HG02623 (cell line): ENCODE results near the gene ZSWIM6.
A peak's percentile ranks its signal among the peaks of the same experiment; 100 is the strongest.

ENCODE experiments used
- ATAC-seq: cut with Tn5 transposase; IDR thresholded peaks from one replicate; pipeline ENCODE4 v1.9.1; 2021; ENCODE audit warnings: moderate library complexity; ENCODE audit not compliant: unreplicated experiment

ZSWIM6 gene

DNA sequence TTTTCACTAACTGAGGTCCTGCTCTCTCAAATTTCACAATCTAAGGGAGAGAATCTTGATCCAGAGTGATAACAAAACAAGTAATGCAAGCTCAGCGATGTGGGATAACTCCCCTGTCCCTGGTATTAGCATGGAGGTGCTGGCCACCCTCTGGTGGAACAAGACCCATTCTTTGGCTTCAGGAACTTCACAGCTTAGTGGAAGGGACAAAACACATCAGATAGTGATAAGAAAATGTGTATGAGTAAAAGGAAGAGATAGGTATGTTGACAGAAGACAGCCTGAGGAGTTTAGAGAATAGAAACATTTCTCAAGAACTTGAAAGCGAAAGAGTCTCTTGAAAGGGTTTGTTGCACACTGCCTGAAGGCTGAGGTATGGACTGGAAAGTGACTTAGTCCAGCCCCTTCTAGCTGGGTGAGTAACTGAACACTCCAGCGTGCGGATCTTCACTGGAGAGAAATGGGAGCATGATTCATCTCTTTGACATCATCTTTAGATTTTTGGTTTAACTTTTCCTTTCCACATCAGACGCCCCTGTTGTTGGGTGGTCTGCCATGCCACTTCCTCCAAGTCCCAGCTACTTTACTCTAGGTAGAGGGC lies 25.4 kb upstream of the ZSWIM6 start:
- ATAC-seq, result no peak

DNA sequence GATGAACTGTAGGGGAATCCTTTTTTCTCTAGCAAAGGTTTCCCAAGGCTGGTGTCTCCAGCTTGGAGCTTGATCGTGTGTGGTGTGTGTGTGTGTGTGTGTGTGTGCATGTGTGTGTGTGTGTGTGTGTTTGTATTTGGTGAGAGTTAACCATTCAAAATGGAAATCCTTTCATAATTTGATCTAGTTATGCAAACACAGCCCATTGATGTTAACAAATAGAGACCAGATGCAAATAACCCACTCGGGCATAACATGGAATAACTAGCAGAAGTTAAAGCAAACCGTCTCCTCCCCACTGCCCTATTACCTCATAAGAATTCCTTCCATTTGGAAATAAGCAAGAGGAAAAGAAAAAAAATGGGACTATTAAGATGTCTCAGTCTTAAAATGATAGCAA lies 24.9 kb upstream of the ZSWIM6 start:
- ATAC-seq, result no peak

DNA sequence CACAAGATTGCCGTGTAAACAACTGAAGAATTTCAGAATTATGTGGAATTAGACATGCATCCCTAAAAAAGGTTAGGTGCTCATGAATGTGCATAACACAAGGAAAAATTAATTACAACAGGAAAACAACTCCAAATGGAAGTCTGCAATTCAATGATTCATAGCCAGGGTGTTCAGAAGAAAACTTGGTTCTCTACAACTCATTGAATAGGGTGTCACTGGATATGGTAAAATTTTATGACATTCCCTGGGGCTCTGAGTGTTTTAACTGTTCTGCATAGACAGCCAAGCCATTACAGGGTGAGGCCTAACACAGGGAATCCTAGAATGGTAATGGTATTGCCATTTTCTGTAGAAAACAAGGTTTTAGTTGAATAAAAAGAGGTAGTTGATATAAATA lies 24.4 kb upstream of the ZSWIM6 start:
- no peak for ATAC-seq

DNA sequence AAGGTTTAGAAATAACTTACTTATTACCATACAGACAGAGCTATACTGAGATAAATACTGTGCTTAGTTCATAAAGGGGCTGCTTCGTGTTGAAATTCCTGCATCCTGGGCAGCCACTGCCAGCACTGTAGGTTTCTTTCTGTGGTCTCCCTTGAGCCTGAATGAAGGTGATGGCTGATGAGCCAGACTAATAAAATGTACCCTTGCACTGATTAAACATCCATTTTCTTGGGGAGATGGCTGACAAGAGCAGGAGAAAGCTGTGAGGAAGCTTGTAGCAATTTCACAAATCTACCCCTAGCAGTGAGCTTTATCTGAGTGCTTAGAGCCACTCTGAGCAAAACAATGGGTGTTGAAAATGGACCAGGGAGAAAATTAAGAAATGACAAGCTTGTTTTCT lies 23.3 kb upstream of the ZSWIM6 start:
- ATAC-seq, result no peak

DNA sequence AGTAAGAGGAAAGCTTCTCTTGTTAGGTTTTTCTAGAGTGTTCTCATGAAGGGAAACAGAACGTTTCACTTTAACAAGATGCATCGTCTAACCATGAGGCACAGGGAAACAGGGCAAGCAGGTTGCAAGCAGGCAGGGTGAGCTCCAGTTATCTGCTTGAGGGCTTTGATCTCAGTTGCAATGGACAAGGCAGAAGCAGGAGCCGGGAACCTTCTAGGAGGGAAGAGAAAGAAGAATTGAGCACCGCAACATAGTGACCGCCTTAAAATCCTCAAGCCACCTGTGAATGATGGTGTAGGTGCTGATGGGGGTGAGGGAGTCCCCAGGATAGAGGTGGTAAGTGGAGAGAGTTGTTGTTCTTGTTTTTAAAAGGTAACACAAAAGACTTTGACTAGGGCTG lies 22.9 kb upstream of the ZSWIM6 start:
- no peak for ATAC-seq

DNA sequence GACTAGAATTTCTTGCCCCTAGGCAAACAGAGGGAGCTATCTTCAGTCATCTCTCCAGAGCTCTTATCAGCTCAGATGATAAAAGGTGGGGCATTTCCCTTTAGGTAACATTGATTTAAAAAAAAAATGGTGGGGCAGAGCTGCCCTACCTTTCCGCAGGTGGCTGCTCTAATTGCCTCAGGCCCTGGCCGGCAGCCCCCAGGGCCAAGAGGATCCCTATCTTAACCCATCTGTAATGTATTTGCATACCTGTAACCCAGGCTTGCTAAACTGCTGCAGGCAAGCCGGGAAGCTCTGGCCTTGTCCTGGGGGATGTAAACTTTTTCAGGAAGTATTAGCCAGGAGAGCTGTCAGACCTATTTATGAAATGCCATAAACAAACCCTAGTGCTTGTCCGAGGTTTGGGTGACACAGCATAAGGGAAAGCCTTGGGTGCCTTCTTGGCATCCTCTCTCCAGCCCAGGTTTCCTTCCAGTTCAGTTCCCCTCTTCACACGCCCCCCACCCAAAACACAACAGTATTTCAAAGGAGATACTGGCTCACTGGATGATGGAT lies 20.9 kb upstream of the ZSWIM6 start:
- no peak for ATAC-seq

DNA sequence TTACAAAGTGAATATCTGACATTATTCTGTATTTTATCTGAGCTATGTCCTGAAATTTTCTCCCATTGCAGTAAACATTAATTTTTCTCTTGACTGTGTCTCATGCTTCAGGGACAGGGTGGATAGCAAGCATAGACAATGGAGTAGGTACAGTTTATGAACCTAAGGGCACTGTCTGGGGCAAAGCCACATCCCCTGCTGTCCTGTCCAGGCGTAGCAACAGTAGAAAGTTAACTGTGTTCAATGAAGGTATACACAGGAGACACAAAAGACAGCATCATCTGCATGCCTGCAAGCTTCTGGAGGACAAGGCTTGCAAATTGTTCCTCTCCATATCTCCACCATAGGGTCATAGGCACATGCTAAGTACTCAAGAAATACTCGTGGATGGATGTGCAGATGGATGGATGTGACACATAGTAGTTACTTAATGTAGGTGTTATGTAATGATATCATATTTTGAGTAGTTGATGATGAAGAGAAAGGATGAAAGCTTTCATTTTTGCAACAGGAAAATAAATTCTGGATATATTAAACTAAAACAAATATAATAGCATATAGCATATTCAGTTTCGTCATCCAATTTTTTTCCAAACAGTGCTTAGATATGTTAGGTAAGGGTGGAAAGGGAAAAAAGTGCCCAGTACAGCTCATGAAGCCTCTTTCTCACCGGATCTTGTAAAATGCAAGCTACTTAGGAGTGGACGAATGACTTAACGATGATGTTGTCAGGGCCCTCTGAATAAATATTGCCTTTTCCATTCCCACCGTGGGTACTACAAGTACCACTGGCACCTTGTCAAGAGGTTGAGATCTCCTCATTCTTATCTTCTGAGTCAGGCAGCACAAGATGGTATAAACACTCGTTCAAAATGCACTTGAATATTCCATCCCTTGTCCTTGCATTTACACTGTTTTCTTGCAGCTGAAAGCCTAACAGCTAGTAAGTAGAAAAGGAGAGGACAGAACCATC lies 19.9 kb upstream of the ZSWIM6 start:
- ATAC-seq, result no peak

DNA sequence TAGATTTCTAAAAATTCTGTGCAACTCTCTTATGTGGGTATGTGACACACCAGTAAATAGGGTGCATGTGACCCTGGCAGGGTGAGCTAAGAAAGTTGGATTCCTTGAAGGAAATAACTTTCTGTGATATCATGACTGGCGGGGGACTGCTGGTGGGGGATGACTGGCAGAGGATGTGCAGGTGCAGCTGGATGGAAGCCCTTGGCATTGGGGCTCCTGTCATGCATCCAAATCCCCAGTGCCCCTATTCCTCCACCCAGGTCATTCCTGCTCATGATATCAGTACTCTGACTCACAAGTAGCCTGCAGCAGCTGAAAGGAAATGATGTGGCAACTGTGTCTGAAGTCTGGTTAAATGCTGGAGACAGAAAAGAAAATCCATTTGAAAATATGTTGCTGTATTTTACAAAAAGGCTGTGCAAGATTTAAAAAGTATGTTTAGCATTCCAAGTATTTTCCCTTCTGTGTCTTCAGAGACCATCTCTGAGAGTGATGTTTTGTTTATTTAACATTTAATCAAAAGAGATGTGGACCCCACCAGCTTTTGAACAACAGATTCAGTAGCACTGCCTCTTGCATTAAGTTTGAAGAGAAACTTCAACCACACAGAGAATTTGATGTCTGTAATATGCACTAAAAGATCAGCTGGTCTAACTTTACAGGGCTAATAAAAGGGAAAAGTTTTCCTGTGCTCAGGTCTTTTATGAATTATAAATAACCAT lies 17.9 kb upstream of the ZSWIM6 start:
- no peak for ATAC-seq

DNA sequence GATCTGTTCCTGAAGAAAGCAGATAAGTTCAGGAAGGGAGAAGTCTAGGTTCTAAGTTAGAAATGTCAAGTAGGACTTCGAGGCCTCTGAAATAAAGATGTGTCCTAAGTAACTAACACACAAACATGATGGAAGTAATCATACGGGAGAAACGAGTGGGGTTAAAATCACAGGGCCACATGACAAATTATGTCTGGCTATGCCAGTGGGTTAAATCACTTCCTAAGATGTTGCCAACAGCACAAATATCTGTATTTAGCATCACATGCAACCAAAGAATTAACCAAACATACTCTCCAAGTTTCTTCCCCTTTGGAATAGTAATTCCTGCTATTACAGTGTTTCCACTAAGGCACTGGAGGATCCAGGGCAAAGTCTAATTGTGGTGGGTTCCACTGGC lies 13.7 kb upstream of the ZSWIM6 start:
- no peak for ATAC-seq

DNA sequence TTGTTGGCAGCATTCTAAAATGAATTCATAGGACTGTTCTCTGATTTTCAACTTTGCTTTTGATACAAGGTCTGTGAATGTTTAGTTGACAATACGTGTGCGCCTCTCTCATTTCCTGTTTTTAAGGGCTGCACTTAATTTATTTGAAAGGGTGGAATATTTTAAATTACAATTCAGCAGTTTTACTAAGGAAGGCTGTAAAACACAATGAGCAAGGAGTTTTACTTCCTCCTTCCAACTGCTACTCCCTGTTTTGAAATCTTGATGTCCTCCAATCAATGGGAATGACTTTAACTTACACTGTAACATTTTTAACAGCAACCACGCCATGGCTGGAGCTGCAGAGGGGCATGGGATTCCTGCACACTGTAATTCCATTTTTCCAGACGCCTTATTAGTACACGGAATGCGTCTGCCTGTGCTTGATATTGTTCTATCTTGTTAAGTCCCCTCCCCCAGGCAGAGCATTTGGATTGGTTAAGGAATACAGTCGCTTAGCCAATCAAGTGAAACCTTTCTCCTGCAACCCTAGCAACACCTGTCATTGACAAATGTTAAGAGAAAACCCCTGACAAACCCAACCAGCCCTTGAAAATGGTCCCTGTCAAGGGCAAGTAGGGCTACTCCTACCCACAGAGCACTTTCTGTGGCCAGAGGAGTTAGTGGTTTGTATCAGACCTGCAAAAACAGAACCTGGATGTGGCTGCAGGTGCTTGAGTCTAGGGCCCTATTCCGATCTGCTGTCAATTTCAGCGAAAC lies 12.5 kb upstream of the ZSWIM6 start:
- peak; percentile 99 for ATAC-seq

DNA sequence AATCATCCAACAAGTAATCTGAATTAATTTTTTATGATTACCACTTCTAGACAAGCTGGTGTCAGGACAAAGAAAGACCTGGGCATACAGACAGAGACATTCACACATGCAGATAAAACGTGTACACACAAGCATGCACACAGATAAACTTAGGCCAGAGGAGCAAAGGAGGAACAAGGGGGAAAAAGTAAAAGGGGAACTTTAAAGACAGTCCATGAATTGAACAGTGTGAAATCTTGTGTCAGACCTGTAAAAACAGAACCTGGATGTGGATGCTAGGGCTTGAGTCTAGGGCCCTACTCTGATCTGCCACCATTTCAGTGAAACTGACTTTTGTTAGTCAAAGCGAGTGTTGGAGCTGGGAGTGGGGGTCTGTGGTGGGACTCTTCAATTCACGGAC lies 11.2 kb upstream of the ZSWIM6 start:
- ATAC-seq, result no peak

DNA sequence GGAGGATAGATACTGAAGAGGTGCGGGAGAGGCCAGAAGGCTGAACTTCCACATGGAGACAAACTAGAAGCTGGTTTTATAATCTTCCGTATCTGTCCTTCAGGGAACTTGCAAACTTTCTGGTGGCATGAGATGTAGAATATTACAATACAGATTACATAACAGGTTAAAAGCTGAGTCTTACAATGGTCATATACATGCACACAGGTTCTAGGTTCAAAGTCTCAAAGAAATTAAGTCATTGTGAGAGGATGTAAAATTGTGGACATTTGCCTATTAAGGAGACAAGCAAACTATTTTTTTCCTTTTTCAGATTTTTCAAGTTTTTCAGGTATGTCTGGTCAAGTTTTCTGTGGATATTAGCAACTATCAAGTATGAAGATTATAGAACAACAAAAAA lies 10.4 kb upstream of the ZSWIM6 start:
- ATAC-seq, result no peak

DNA sequence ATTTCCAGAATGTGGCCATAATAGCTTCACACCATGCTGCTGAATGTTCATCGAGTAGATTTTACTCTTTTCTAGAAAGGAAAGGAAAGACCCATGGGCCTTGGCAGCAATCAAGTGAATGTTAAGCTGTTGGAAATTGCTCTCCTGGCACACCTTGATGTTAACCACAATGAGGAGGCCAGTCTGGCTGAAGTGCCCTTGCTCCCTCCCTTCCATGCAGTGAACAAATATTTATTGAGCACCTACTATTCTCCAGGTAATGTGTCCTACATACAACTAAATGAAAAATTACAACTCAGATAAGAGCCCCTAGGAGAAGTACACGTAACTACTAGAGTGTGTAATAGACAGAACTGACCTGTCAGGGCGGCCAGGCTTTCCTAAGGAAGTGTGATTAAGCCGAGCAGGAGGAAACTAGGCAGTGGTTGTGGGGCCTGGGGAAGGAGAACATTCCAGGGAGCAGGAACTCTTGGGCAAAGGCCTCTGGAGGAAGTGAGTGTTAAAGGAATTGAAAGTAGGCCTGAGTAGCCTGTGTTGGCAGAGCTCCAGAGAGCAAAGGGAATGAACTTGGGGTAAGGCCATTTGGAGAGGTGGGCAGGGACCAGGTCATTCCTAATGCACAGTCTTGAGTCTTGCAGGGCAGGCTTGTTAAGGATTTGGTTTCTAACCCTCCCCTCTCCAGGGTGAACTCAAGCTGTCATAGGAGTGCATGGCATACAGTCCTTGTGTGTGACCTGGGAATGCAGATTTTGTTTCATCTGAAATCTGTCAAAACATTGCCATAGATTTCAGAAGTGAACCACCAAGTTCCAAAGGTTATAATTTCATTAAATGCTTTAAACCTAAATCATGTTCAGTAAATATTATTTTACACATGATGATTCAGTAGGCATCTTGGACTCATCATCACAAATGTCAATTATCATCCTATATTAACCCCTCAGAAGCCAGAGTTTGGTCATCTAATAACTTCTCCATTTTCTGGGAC lies 9.0 kb upstream of the ZSWIM6 start:
- ATAC-seq, result no peak

DNA sequence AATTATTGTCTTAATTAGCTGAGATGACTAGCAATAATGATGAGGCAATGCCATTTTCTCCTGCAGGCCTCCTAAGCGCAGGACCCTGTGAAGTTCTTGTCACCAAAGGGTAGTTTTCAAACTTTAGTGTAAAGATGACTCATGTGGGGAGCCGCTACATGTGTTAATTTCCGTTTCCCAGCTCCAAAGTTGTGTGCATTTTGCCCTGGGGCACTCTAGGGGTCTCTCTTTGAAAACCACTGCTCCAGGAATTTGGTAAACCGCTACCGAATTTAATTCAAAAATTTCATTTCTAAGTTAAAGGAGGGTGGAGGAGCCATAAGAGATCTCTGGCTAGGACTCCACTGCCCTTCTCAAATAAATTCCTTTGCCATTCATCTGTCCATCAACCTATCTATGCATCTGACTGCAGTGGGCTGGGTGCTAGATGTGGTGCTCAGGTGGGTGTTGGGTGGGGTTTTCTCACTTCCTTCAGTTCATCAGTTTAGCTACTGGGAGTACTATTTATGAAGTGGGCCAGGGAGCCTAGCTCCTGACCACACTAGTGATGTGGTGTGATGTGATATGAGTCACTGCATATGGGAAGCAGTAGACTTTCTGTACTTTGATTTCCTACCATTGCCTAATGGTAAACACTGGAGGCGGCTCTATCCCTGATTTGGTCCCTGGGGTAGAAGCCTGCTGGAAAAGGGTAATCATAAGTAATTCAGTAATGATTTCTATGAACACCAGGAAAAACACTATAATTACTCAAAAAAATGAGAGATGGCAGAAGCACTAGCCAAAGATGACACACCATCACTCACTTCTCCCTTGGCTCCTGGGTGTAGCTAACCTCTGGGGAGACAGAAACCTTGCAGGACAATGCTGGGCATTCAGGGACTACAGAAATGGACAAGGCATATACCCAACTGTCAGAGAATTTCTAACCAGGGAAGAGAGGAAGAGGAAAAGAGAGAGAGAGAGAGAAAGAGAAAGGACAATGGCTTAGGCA lies 4.0 kb upstream of the ZSWIM6 start:
- peak; percentile 19 for ATAC-seq

DNA sequence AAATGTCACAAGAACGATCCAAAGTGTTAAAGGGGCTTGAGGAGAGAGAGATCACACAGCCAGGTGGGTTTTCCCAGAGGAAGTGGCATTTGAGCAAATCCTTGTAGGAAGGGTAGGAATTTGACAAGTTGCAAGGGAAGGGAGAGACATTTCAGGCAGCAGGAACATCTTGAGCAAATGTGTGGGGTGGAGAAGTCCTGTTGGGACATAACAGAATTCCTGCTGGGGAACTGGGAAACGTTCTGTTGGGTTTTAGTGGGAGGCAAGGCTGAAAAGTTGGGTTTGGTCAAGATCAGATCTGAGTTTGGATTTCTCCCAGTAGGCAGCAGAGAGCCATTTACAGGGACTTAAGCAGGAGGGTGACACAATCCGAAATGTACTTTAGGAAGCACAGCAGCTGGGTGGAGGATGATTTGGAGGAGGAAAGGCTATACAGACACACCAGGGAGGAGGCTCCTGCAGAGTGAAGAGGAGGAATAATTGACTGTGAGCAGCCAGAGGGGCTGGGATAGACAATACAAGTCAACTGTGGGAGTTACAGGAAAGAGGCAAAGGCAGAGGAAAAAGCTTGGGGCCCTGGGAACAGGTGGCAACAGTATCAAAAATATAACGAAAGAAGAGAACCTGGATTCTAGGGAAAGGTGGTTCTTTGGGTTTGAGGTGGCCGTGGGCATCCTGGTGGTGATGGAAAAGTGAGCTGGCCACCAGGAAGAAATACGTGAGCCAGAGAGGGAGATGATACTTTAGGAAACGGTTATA lies 3.1 kb upstream of the ZSWIM6 start:
- no peak for ATAC-seq

DNA sequence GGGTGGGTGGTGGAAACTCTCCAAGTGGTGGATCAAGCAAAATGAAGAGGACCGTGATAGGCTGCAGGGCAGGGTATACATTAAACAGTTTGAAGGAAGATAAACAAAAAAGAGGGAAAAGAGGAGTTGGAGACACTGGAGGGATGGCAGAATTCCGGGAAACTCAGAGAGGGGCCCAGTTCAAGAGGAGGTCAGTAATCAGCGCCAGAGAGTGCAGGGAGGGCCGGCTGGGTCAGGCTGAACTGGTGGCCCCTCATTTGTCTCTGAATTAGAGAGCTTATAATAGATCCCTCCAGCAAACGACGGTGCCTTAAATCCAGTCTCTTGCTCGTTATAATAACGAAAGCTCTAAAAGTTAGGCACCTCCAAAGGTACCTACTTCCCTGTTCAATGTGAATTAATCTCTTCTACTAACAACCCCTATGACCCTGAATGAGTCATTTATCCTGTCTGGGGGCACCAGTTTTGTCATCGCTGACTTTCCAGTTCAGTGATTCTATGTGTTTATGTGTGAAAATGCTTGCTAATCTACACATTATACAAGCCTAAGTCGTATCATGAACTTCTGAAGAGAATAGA lies 2.4 kb upstream of the ZSWIM6 start:
- no peak for ATAC-seq

DNA sequence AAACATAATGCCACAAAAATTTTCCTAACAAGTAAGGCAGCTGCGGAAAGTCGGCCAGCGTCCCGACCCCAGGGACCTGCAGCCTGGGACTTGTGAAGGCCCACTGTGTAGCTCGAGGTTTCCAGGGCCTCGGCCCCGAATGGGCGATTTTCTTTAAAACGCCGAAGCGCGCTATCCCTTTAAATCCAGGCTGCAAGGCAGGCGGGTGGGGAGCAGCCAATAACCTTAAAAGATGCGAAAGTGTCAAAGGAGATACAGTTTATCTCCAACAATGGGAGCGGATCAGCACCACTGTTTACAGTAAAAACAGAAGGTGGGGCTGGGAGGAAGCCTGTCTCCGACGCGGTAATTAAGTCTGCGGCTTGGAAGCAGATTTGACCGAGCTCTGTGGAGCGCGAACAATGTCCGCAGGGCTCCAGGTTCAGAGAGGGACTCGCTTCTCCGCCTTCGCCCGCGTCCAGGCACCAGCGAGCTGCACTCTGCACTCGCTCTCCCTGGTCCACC lies 1.7 kb upstream of the ZSWIM6 start:
- ATAC-seq, result no peak
